Subcutaneous adipose tissue (tissue), 4 donors: ENCODE data around the gene SLC26A4. TPM values are rescaled to one million over a fixed set of nuclear protein-coding genes. Genes with fewer than 3 reads are reported as not detected.

Source experiments
- total RNA-seq, 4 donors: library from RNA; depleted of rRNA; stranded (reverse); fragments of >200 nt; gene quantifications; one replicate each; pipeline ENCODE4 v1.1.0, GENCODE V29; 2016
- TF ChIP-seq, protein P1 (sequence below): fragments of 450-650 bp; IDR thresholded peaks from one replicate; pipeline ENCODE4 v1.5.1; 2016; ENCODE audit warnings: low read depth, mild to moderate bottlenecking, control low read depth, antibody characterized with exemption, moderate library complexity

The SLC26A4 gene
- total RNA-seq: under 1 TPM; 0.16 to 0.34 (median 0.20) TPM

DNA sequence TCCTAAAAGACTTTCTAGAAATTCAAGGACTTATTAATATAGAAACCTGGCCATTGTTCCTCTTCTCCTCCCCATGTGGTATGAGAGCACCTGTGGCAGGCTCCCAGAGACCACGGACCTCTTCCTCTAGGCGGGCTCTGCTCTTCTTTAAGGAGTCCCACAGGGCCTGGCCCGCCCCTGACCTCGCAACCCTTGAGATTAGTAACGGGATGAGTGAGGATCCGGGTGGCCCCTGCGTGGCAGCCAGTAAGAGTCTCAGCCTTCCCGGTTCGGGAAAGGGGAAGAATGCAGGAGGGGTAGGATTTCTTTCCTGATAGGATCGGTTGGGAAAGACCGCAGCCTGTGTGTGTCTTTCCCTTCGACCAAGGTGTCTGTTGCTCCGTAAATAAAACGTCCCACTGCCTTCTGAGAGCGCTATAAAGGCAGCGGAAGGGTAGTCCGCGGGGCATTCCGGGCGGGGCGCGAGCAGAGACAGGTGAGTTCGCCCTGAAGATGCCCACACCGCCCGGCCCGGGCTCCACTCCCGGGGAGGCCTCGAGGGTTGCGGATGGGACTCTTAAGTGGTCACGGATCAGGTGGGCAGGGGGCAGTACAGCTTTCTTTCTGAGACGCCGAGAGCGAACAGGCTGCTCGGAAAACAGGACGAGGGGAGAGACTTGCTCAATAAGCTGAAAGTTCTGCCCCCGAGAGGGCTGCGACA is at the start of gene SLC26A4:
TSS of gene SLC26A4 (plus strand) at position 448 of the 700 bp plus-strand sequence. CDS start 814 bp downstream, outside the sequence.
- TF ChIP-seq, protein P1, sequence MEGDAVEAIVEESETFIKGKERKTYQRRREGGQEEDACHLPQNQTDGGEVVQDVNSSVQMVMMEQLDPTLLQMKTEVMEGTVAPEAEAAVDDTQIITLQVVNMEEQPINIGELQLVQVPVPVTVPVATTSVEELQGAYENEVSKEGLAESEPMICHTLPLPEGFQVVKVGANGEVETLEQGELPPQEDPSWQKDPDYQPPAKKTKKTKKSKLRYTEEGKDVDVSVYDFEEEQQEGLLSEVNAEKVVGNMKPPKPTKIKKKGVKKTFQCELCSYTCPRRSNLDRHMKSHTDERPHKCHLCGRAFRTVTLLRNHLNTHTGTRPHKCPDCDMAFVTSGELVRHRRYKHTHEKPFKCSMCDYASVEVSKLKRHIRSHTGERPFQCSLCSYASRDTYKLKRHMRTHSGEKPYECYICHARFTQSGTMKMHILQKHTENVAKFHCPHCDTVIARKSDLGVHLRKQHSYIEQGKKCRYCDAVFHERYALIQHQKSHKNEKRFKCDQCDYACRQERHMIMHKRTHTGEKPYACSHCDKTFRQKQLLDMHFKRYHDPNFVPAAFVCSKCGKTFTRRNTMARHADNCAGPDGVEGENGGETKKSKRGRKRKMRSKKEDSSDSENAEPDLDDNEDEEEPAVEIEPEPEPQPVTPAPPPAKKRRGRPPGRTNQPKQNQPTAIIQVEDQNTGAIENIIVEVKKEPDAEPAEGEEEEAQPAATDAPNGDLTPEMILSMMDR: no peak

DNA sequence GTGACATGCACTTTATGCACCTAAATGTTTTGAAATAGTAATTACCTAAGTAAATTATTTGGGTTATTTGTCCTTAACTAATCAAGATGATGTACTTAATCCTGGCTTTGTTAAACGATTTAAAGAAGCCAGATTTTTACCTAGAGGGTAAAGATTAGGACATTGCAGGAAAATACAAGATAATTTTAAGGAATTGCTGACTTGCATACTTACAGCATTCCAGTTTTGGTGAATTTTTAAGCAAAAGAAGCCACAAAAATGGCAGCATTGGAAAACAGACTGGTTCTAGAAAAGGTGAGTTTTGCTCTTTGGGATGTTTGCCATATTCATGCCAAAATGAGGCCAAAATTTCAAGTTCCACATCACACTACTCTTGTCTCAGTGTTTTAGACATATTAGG is 47.2 kb upstream of the SLC26A4 start:
- TF ChIP-seq, protein P1: no peak

DNA sequence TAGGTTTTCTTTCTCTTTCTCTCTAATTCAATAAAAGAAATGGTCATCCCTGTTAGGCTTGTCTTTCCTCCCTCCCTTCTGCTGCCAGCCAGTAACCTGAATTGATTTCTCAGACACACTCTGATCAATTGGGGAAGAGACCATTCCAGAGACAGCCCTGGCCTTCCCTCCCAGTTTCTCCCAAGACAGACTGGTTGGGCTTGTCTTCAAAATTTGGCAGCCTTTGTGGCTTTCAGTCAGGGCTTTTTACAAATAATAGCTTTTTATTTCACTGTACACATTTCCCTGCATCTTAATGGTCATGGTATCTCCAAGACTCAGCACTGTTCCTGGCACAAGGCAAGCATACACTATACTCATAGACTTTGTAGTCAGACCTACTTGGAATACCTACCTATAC is 46.7 kb upstream of the SLC26A4 start:
- TF ChIP-seq, protein P1: no peak

DNA sequence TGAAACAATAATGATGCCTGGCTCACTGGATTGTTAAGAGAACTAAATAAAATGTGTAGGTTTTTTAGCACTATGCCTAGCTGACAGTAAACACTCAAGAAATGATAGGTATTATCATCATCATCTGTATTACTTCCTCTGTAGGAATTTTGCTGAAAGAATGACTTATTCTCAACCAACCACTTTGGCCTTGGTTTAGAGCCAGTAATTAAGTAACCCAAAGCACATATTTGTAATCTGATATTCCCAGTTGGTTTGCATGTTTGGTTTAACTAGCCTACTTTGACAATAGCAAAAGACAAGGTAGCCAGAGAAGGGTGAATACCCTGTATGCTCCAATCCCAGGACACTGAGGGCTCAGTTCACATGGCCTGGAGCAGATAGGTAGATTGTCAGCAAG is 46.2 kb upstream of the SLC26A4 start:
- TF ChIP-seq, protein P1: no peak

DNA sequence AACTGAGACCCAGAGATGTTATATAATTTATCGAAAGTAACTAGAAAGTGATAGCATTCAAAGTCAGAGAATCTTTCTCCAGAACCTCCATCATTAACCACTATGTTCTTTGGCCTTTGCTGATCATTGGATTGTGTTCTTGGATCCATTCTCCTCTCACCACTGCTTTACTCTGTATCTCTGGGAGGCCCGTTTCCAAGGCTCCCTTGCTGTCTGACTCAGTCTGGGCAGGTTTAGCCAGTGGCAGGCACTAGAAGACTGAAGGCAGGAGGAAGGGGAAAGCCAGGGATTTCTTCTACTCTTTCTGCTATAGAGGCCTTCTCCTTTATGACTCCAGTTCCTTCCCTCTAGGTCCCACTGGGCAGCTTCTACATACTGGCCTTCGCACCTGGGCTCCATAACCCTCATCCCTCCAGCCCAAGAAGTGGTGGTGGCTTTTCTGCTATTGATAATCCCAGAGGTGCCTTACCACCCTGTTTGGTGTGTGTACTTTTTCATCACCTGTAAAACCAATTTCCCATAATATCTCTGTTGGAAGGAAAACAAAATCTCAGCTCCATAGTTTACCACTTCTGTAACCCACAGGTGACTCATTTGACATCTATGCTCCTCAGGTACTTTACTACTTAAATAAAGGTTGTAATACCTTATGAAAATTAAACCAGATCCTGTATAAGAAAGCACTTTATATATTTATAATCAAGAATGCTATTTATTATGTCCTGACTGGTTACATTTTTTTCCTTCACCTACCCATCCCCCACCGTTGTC is 44.5 kb upstream of the SLC26A4 start:
- TF ChIP-seq, protein P1: no peak

DNA sequence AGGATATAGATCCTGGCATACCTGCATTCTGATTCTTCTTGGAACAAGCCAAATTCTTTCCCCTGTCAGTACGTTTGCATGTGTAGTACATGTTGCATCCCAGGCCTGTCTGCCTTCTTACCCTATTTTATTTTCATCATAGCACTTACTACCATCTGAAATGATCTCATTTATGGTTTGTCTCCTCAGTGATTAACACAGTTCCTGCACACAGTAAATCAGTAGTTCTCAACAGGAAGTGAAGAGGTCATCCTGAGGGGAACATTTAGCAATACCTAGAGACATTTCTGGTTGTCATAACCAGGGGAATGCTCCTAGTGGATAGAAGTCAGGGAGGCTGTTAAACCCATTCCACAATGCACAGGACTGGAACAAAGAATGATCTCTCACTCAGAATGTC is 38.2 kb upstream of the SLC26A4 start:
- TF ChIP-seq, protein P1: no peak

DNA sequence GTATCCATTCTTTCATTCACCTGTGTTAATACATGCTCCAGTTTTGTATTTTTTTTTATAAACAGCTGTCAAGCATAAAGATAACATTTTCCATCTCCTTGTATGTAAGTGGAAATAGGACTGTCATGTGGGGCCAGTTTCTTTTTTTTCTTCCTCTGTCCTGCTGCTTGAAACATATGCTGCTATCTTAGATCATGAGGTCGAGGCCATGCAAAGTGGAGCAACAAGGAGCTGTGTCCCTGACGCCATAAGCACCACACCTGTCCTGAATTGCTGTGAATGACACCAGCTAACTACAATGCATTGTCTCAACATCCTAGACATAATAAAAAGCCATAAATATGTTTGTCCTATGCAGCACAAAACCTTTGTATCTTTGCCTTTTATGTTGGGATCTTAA is 37.7 kb upstream of the SLC26A4 start:
- TF ChIP-seq, protein P1: no peak
